Cardiac fibroblast (primary cell): ENCODE data around the gene CLK3.

Source experiments
- DNase-seq, 2 donors: peaks; one replicate each; pipeline versions ENCODE4 v3.0.0 to v3.0.0-alpha.2; 2010; ENCODE audit warnings: low read depth in 2 of 2
- H3K4me3 ChIP-seq, 2 donors: replicated peaks in 1 of 2; 1 replicate in 1 of 2; 2 replicates in 1 of 2; pipeline ENCODE4 v1.5.1; 2011; ENCODE audit warnings: low read depth in 2 of 2, low read length in 2 of 2, mild to moderate bottlenecking in 2 of 2, moderate library complexity in 1 of 2
- CTCF ChIP-seq: IDR thresholded peaks from one replicate; pipeline ENCODE4 v1.5.1; 2011; ENCODE audit warnings: low read depth, mild to moderate bottlenecking, low read length, inconsistent platforms

Gene CLK3

GRCh38 chr15:74579001-74579400 is 36.6 kb upstream of the CLK3 start:
- no peak overlapping the region for H3K4me3 ChIP-seq
- no peak for DNase-seq
- TF ChIP-seq CTCF, result no peak

- H3K4me3 ChIP-seq, result no peak overlapping the region
- no peak for TF ChIP-seq CTCF
- no peak for DNase-seq
These were observed 34.9 kb upstream of the CLK3 start for GRCh38 chr15:74580538-74581350.

- no peak for DNase-seq
- no peak for TF ChIP-seq CTCF
- H3K4me3 ChIP-seq, result no peak overlapping the region
These were observed 31.4 kb upstream of the CLK3 start for GRCh38 chr15:74584204-74584603.

- DNase-seq, result no peak
- TF ChIP-seq CTCF, result no peak
- no peak overlapping the region for H3K4me3 ChIP-seq
These were observed 30.9 kb upstream of the CLK3 start for GRCh38 chr15:74584779-74585178.

- H3K4me3 ChIP-seq, result no peak overlapping the region
- no peak for DNase-seq
- no peak for TF ChIP-seq CTCF
These were observed 30.4 kb upstream of the CLK3 start for GRCh38 chr15:74585191-74585590.

GRCh38 chr15:74585857-74586256 is 29.8 kb upstream of the CLK3 start:
- H3K4me3 ChIP-seq, result no peak overlapping the region
- no peak for TF ChIP-seq CTCF
- no peak for DNase-seq

- TF ChIP-seq CTCF, result no peak
- H3K4me3 ChIP-seq, result no peak overlapping the region
- DNase-seq, result peak in 1 of 2 donors; percentile 17
These were observed 25.8 kb upstream of the CLK3 start for GRCh38 chr15:74589826-74590225.
